ENCODE measurements around the gene TECPR1.
"Not testable (repeated sequence)": the region's sequence is repeated elsewhere in the genome, so short reads cannot be mapped to it uniquely, and the experiment has no call there.

Gene TECPR1

GRCh38 chr7:98219382-98219781 is 32.6 kb downstream of the TECPR1 start:
- H3K27ac ChIP-seq (ENCODE audit: insufficient read depth in 1 of 2, low read depth in 1 of 2, low read length in 2 of 2, poor library complexity in 1 of 2, severe bottlenecking in 2 of 2); DNase-seq; H3K27me3 ChIP-seq (replicated peaks in 2 of 5; ENCODE audit: control insufficient read depth in 4 of 5, insufficient read depth in 5 of 5, low read length in 4 of 5); POLR2A ChIA-PET; CTCF ChIA-PET; H3K9me3 ChIP-seq (ENCODE audit: control extremely low read depth in 1 of 5, control insufficient read depth in 4 of 5, insufficient read depth in 2 of 5, low read depth in 1 of 5, low read length in 4 of 5); H3K4me3 ChIP-seq (ENCODE audit: control insufficient read depth in 1 of 7, extremely low read depth in 1 of 7, insufficient read depth in 4 of 7, low read depth in 2 of 7, low read length in 6 of 7): not testable (repeated sequence)
- Histone ChIP-seq H3K36me3 (ENCODE audit: control insufficient read depth in 4 of 4, insufficient read depth in 4 of 4, low read length in 3 of 4) (peaks cover 0 to 18% (median 5%) of the 10 kb centered on the region in 4 experiments), H3K4me1 (ENCODE audit: control extremely low read depth in 1 of 4, control insufficient read depth in 4 of 4, insufficient read depth in 4 of 4, low read length in 3 of 4) (peaks cover 0 to 16% (median 11%) of the 10 kb centered on the region in 4 experiments)
- no CpG with 5 or more reads among the region's 6 CpGs for WGBS (ENCODE audit: insufficient coverage)

GRCh38 chr7:98217623-98218582 is 34.1 kb downstream of the TECPR1 start:
- H3K9me3 ChIP-seq (ENCODE audit: control extremely low read depth in 1 of 5, control insufficient read depth in 4 of 5, insufficient read depth in 2 of 5, low read depth in 1 of 5, low read length in 4 of 5), result no peaks in the 10 kb centered on the region
- H3K4me3 ChIP-seq (ENCODE audit: control insufficient read depth in 1 of 7, extremely low read depth in 1 of 7, insufficient read depth in 4 of 7, low read depth in 2 of 7, low read length in 6 of 7), result peak overlapping the region in 2 of 7 experiments; percentile 46 to 50
- H3K4me1 ChIP-seq (ENCODE audit: control extremely low read depth in 1 of 4, control insufficient read depth in 4 of 4, insufficient read depth in 4 of 4, low read length in 3 of 4), result peaks cover 0 to 16% (median 11%) of the 10 kb centered on the region in 4 experiments
- no peak overlapping the region for H3K27ac ChIP-seq (ENCODE audit: insufficient read depth in 1 of 2, low read depth in 1 of 2, low read length in 2 of 2, poor library complexity in 1 of 2, severe bottlenecking in 2 of 2)
- peaks cover 0 to 18% (median 3%) of the 10 kb centered on the region in 4 experiments for H3K36me3 ChIP-seq (ENCODE audit: control insufficient read depth in 4 of 4, insufficient read depth in 4 of 4, low read length in 3 of 4)
- WGBS (ENCODE audit: insufficient coverage), result 59% methylated on average over 31 of the region's 41 CpGs
- ChIA-PET CTCF (no interaction called here), POLR2A (no interaction called here)
- H3K27me3 ChIP-seq (replicated peaks in 2 of 5; ENCODE audit: control insufficient read depth in 4 of 5, insufficient read depth in 5 of 5, low read length in 4 of 5), result peaks cover 0 to 2% (median 0%) of the 10 kb centered on the region in 5 experiments
- peak; percentile 52 to 85 (median 58) for DNase-seq

DNA sequence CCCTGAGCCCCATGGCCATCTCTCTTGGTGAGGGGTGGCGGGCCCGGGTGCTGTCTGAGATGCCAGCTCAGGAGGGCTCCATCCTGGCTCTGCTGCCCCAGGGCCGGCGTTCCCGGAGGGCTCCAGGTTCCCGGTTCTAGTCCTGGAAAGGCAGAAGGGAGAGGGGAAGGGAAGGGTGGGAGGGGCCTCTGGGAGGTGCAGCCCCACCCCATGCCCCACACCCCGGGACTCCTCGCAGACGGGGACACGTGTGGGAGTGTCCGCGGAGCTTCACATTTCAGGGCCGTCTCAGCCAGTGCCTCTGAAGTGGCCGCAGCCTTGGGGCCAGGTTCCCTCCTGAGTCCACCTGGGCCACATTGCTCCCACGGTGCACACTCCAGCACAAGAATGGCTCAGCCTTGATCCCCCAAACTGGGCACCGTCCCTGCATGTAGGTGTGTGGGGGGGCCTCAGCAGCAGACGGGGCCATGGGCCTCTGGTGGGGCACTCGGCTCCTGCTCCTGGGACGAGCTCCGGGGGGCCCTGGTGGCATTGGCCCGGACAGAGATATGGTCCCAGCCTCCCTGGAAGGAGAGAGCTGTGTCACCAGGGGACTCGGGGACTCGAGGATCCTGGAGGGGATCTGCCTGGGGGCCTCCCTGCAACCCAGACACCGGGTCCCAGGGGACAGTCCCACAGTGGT is 35.0 kb downstream of the TECPR1 start:
- peaks cover 0 to 16% (median 11%) of the 10 kb centered on the region in 4 experiments for H3K4me1 ChIP-seq (ENCODE audit: control extremely low read depth in 1 of 4, control insufficient read depth in 4 of 4, insufficient read depth in 4 of 4, low read length in 3 of 4)
- peaks cover 0 to 18% (median 3%) of the 10 kb centered on the region in 4 experiments for H3K36me3 ChIP-seq (ENCODE audit: control insufficient read depth in 4 of 4, insufficient read depth in 4 of 4, low read length in 3 of 4)
- H3K4me3 ChIP-seq (ENCODE audit: control insufficient read depth in 1 of 7, extremely low read depth in 1 of 7, insufficient read depth in 4 of 7, low read depth in 2 of 7, low read length in 6 of 7), result no peak overlapping the region
- no peak overlapping the region for H3K27ac ChIP-seq (ENCODE audit: insufficient read depth in 1 of 2, low read depth in 1 of 2, low read length in 2 of 2, poor library complexity in 1 of 2, severe bottlenecking in 2 of 2)
- ChIA-PET CTCF (no interaction called here), POLR2A (no interaction called here)
- DNase-seq, result no peak
- H3K27me3 ChIP-seq (replicated peaks in 2 of 5; ENCODE audit: control insufficient read depth in 4 of 5, insufficient read depth in 5 of 5, low read length in 4 of 5), result peaks cover 0 to 4% (median 0%) of the 10 kb centered on the region in 5 experiments
- WGBS (ENCODE audit: insufficient coverage), result 95% methylated on average over 20 of the region's 24 CpGs
- H3K9me3 ChIP-seq (ENCODE audit: control extremely low read depth in 1 of 5, control insufficient read depth in 4 of 5, insufficient read depth in 2 of 5, low read depth in 1 of 5, low read length in 4 of 5), result no peaks in the 10 kb centered on the region

DNA sequence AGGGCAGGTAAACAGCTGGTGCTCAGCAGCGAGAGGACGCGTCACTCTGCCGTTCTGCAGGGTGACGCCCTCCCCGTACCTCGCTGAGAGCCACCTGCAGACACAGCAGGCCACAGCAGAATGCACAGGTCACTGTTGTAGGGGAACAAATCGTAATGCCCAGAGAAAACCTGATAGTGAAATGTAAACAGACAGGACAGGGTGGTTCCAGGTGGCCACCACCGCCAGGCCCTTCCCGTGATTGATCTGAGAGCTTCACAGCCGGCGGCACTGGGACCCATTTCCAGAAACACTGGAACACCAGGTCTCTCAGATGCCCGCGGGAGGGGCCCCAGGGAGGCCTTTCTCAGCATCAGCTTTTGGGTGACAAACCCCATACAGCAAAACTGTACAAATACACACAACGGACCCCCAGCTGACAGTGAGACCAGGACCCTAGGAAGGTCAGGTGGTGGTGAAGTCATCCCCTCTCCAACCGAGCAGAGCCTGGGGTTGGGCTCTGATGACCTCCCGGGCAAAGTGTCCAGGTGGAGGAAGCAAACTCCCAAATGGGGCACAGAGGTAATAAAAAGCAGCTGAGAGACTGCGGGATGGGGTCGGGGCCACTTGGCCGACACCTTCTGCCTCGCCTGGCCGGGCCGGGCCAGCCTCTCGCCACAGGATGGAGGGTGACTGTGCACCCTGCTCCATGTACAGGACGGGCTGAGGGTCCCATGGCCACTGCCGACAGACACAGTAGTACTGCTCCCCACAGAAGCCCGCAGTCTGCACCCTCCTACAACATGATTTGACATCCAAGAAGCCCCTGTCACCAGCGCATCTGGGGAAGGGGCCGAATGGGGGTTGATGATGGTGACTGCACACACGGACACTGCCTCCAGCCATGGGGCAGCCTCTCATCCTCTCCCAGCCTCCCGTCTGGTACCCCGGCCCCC is 36.2 kb downstream of the TECPR1 start:
- Histone ChIP-seq H3K4me3 (ENCODE audit: control insufficient read depth in 1 of 7, extremely low read depth in 1 of 7, insufficient read depth in 4 of 7, low read depth in 2 of 7, low read length in 6 of 7) (no peak overlapping the region), H3K4me1 (ENCODE audit: control extremely low read depth in 1 of 4, control insufficient read depth in 4 of 4, insufficient read depth in 4 of 4, low read length in 3 of 4) (peaks cover 0 to 18% (median 14%) of the 10 kb centered on the region in 4 experiments), H3K36me3 (ENCODE audit: control insufficient read depth in 4 of 4, insufficient read depth in 4 of 4, low read length in 3 of 4) (peaks cover 0 to 11% (median 0%) of the 10 kb centered on the region in 4 experiments), H3K27me3 (replicated peaks in 2 of 5; ENCODE audit: control insufficient read depth in 4 of 5, insufficient read depth in 5 of 5, low read length in 4 of 5) (peaks cover 0 to 11% (median 2%) of the 10 kb centered on the region in 5 experiments), H3K27ac (ENCODE audit: insufficient read depth in 1 of 2, low read depth in 1 of 2, low read length in 2 of 2, poor library complexity in 1 of 2, severe bottlenecking in 2 of 2) (no peak overlapping the region), H3K9me3 (ENCODE audit: control extremely low read depth in 1 of 5, control insufficient read depth in 4 of 5, insufficient read depth in 2 of 5, low read depth in 1 of 5, low read length in 4 of 5) (no peaks in the 10 kb centered on the region)
- WGBS (ENCODE audit: insufficient coverage), result 97% methylated on average over 29 of the region's 32 CpGs
- CTCF ChIA-PET, result no interaction called here
- POLR2A ChIA-PET, result no interaction called here
- no peak for DNase-seq

DNA sequence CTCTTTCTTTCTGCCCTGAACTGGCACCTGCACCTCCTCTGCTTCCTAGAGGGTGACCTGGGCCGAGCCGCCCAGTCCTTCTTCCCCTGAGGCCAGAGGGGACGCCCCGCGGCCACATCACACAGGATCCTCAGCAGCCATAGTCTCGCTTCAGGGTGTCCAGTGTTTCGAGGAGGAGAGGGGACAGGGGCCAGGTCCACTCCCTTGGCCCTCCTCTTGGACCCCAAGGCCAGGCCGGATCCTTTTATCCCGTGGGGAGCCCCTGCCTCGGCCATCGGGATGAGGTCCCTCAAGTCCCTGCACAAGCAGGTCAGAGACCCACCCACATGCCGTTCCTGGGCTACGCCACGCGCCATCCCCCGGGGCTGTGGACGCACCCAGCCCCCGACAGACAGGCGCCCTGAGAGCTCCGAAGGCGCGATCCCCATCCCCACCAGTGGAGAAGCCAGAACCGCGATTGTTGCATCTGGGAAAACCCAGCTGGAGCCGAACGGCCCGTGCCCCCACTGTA is 37.2 kb downstream of the TECPR1 start:
- POLR2A ChIA-PET, result no interaction called here
- CTCF ChIA-PET, result no interaction called here
- WGBS (ENCODE audit: insufficient coverage), result 97% methylated on average over 26 of the region's 27 CpGs

More for the DNA sequence above, 37.2 kb downstream of the TECPR1 start:
- Histone ChIP-seq H3K4me3 (ENCODE audit: control insufficient read depth in 1 of 7, extremely low read depth in 1 of 7, insufficient read depth in 4 of 7, low read depth in 2 of 7, low read length in 6 of 7) (no peak overlapping the region), H3K4me1 (ENCODE audit: control extremely low read depth in 1 of 4, control insufficient read depth in 4 of 4, insufficient read depth in 4 of 4, low read length in 3 of 4) (peaks cover 0 to 20% (median 14%) of the 10 kb centered on the region in 4 experiments), H3K27ac (ENCODE audit: insufficient read depth in 1 of 2, low read depth in 1 of 2, low read length in 2 of 2, poor library complexity in 1 of 2, severe bottlenecking in 2 of 2) (no peak overlapping the region), H3K27me3 (replicated peaks in 2 of 5; ENCODE audit: control insufficient read depth in 4 of 5, insufficient read depth in 5 of 5, low read length in 4 of 5) (peaks cover 0 to 16% (median 2%) of the 10 kb centered on the region in 5 experiments), H3K36me3 (ENCODE audit: control insufficient read depth in 4 of 4, insufficient read depth in 4 of 4, low read length in 3 of 4) (peaks cover 0 to 11% (median 0%) of the 10 kb centered on the region in 4 experiments), H3K9me3 (ENCODE audit: control extremely low read depth in 1 of 5, control insufficient read depth in 4 of 5, insufficient read depth in 2 of 5, low read depth in 1 of 5, low read length in 4 of 5) (no peaks in the 10 kb centered on the region)
- DNase-seq, result no peak

Measured in common myeloid progenitor, CD34-positive (primary cell).